Choroid plexus epithelial cell (primary cell): ENCODE results near the gene PATZ1.
"Not testable (repeated sequence)": the region's sequence is repeated elsewhere in the genome, so short reads cannot be mapped to it uniquely, and the experiment has no call there.

Experiments used
- DNase-seq: peaks from one replicate; pipeline ENCODE4 v3.0.0-alpha.2; 2010; ENCODE audit warnings: low read depth
- H3K4me3 ChIP-seq: 2 replicates; pipeline ENCODE4 v1.5.1; 2011; ENCODE audit warnings: low read depth, mild to moderate bottlenecking, control low read depth, low read length, moderate library complexity
- CTCF ChIP-seq: conservative IDR thresholded peaks from 2 replicates; pipeline ENCODE4 v1.5.1; 2011; ENCODE audit warnings: low read depth, mild to moderate bottlenecking, control low read depth, inconsistent platforms, low read length, moderate library complexity

The PATZ1 gene

DNA sequence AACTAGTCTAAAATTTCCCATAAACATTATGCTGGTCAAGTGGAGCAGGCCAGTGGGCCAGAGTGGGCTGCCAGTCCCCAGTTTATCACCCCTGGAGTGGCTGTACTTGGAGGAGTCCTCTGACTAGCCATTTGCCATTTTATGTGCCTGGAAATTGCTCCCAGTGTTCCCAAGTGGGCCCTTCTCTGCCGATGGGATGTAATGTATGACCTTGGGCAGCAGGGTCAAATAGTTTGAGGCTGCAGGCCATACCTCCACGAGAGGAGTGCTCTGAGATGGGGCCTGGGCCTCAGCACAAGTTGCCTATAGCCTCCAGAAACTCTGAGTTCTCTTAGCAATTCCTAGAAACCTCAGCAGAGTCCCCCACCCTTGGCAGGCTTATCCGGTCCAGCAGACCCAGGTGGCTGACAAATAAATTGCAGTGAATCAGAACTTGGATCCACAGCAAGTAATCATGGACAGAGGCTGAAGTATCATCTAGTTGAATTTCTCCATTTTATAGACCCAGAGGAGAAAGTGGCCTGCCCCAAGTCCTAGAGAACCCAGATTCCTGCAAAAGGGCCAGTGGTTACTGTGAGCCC lies 17.8 kb upstream of the PATZ1 start:
- no peak for DNase-seq
- TF ChIP-seq CTCF, result no peak
- no peak overlapping the region for H3K4me3 ChIP-seq

DNA sequence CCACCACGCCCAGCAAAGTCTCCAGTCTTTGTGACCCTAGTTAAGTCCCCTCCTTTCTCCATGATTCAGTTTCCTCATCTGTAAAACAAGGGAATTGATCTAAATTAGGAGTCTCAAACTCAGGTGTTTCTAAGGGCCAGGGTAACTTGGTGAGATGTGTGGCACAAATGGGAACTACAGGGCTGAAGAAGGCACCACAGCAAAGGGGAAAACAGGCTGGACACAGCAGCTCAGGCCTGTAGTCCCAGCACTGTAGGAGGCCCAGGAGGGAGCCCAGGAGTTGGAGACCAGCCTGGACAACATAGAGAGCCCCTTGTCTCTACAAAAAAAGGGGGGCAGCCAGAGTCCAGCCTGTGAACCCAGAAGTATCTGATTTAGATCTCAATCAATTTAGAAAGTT lies 15.6 kb upstream of the PATZ1 start:
- no peak overlapping the region for H3K4me3 ChIP-seq
- no peak for TF ChIP-seq CTCF
- DNase-seq, result no peak

DNA sequence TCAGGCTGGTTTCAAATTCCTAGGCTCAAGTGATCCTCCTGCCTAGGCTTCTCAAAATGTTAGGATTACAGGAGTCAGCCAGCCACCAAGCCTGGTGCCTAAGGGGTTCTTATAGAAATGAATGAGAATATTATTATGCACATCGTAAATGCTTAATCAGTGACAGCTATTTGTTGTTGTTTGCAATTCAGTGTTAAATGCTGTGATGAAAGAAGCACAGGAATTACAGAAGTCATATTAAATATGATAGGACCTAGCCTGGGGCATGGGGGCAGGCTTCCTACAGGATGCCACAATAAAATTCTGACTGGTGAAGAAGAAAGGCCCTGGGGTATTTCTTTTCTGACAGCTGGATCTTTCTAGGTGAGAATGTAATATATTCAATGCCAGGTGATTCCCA lies 13.9 kb upstream of the PATZ1 start:
- H3K4me3 ChIP-seq, result no peak overlapping the region
- no peak for DNase-seq
- TF ChIP-seq CTCF, result no peak

- DNase-seq, result no peak
- TF ChIP-seq CTCF, result no peak
- no peak overlapping the region for H3K4me3 ChIP-seq
Measured at GRCh38 chr22:31354515-31354914, 8.4 kb upstream of the PATZ1 start.

- H3K4me3 ChIP-seq, result no peak overlapping the region
- DNase-seq, result peak; percentile 73
- no peak for TF ChIP-seq CTCF
Measured at GRCh38 chr22:31350410-31350863, 4.3 kb upstream of the PATZ1 start.

GRCh38 chr22:31349960-31350359 lies 3.8 kb upstream of the PATZ1 start:
- DNase-seq, result no peak
- H3K4me3 ChIP-seq, result no peak overlapping the region
- no peak for TF ChIP-seq CTCF

DNA sequence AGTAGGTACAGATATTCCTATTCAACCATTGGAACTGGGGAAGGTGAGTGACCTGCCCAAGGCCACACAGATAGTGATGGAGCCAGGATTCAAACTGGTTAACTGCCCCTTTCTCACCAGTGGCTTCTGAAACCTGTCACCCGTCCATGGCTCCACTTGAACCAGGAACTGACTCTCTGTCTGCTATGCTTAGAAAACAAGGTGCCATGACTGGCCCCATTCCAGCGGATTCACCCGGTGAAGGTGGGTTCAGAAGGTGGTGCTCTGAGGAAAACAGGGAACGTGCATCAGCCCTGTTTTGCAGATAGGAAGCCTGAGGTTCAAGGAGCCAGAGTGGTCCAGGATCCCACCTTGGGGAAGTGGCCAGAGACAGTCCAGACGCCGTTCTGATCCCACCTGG lies 2.6 kb upstream of the PATZ1 start:
- H3K4me3 ChIP-seq, result no peak overlapping the region
- TF ChIP-seq CTCF, result no peak
- DNase-seq, result no peak

GRCh38 chr22:31348009-31348337 lies 1.8 kb upstream of the PATZ1 start:
- H3K4me3 ChIP-seq, result peak overlapping the region; percentile 69
- not testable (repeated sequence) for DNase-seq
